Measurements from ENCODE around the gene KAZN. TPM values are rescaled to one million over a fixed set of nuclear protein-coding genes. Genes with fewer than 3 reads are reported as not detected.

KAZN gene
- total and polyA plus RNA-seq, 2 of the 8 experiments (the other 6 are each of a cell fraction or from before 2014, with no cell fraction given), result 3.7 to 11.8 TPM

- Histone ChIP-seq H3K36me3 (ENCODE audit: control insufficient read depth in 2 of 4, insufficient read depth in 4 of 4, low read length in 3 of 4) (no peaks in the 10 kb centered on the region), H3K23ac (ENCODE audit: insufficient read length) (no peak overlapping the region), H2BK15ac (ENCODE audit: low read length) (no peak overlapping the region), H4K91ac (replicated peaks; ENCODE audit: insufficient read length, low read length) (peak overlapping the region; percentile 69), H3K9ac (replicated peaks in 1 of 4; ENCODE audit: extremely low read depth in 1 of 4, low read depth in 3 of 4, low read length in 3 of 4) (no peak overlapping the region), H2BK20ac (ENCODE audit: low read length) (no peak overlapping the region), H2BK5ac (ENCODE audit: low read depth, low read length) (0 out of 2 replicates have a peak overlapping the region, but pooled peaks have one; percentile 49), H3K27me3 (replicated peaks in 1 of 4; ENCODE audit: control insufficient read depth in 3 of 4, extremely low read depth in 1 of 4, insufficient read depth in 3 of 4, low read length in 3 of 4) (no peaks in the 10 kb centered on the region), H3K4me2 (ENCODE audit: insufficient read depth in 1 of 2, low read depth in 2 of 2, low read length in 2 of 2) (no peak overlapping the region), H3K4me1 (replicated peaks in 1 of 4; ENCODE audit: control insufficient read depth in 3 of 4, insufficient read depth in 4 of 4, low read length in 3 of 4) (peaks cover 0 to 8% (median 2%) of the 10 kb centered on the region in 4 experiments; a peak in 6 of 7 replicates), H4K20me1 (replicated peaks in 1 of 2; ENCODE audit: control insufficient read depth in 1 of 2, insufficient read depth in 2 of 2, low read length in 2 of 2) (no peaks in the 10 kb centered on the region), H3K4ac (replicated peaks; ENCODE audit: insufficient read length, low read depth, low read length) (no peak overlapping the region), H3K9me3 (ENCODE audit: insufficient read depth in 2 of 2, low read depth in 1 of 2, low read length in 1 of 2) (no peaks in the 10 kb centered on the region), H2AK5ac (ENCODE audit: low read depth, low read length) (no peak overlapping the region), H3K14ac (ENCODE audit: insufficient read length) (no peak overlapping the region), H3K79me2 (ENCODE audit: control insufficient read depth in 1 of 2, insufficient read depth in 2 of 2, low read length in 2 of 2) (no peaks in the 10 kb centered on the region), H2AFZ (ENCODE audit: low read length) (no peak overlapping the region), H3K23me2 (ENCODE audit: low read depth, low read length) (no peaks in the 10 kb centered on the region; the same call in 1 of the 2 replicates), H3K4me3 (ENCODE audit: extremely low read depth in 1 of 4, insufficient read depth in 2 of 4, low read depth in 3 of 4, low read length in 4 of 4) (no peak overlapping the region), H2BK12ac (ENCODE audit: low read depth, low read length) (no peak overlapping the region), H3K79me1 (ENCODE audit: low read depth, low read length) (no peaks in the 10 kb centered on the region; the same call in 1 of the 2 replicates), H4K5ac (ENCODE audit: insufficient read length, low read depth, low read length) (no peak overlapping the region), H3K18ac (ENCODE audit: extremely low read depth, low read length) (no peak overlapping the region), H4K8ac (ENCODE audit: extremely low read depth, insufficient read depth, low read length) (peak overlapping the region; percentile 14; the same call in 1 of the 2 replicates), H3K56ac (replicated peaks; ENCODE audit: insufficient read length, low read depth, low read length) (no peak overlapping the region), H2BK120ac (replicated peaks; ENCODE audit: low read depth, low read length) (no peak overlapping the region), H3K27ac (ENCODE audit: low read depth, low read length) (no peak overlapping the region)
- DNase-seq (ENCODE audit: low read depth in 1 of 2, low spot score in 2 of 2) (no peak), FAIRE-seq (no peak)
- ChIA-PET CTCF (ENCODE audit: partially characterized antibody) (interaction anchor here (0.8 to 1.7 kb wide), 10 partner anchors 9 to 272 kb away, joined by 3 to 4 read pairs (median 3); no protein-coding TSS in a partner anchor), POLR2A (ENCODE audit: partially characterized antibody) (no interaction called here)
- 95% methylated on average over 10 of the region's 12 CpGs; no CpG with 5 or more reads in 1 of the 2 experiments for WGBS, 2 experiments (ENCODE audit: extremely low coverage in 1 of 2, insufficient coverage in 1 of 2, insufficient read length in 1 of 2, insufficient replicate concordance in 2 of 2, low coverage in 1 of 2, low lambda C conversion rate in 2 of 2, missing lambda C conversion rate in 1 of 2)
- TF ChIP-seq SIRT6 (IDR thresholded peaks at IDR 0.05; ENCODE audit: low read length) (no peak), EZH2 (IDR thresholded peaks at IDR 0.05; ENCODE audit: low read depth, low read length, severe bottlenecking) (no peak), JUND (IDR thresholded peaks at IDR 0.05; ENCODE audit: low read length) (no peak), EGR1 (IDR thresholded peaks at IDR 0.05; ENCODE audit: borderline replicate concordance, low read depth, low read length) (no peak), TEAD4 (IDR thresholded peaks at IDR 0.05; ENCODE audit: low read depth, low read length) (no peak), GABPA (IDR thresholded peaks at IDR 0.05; ENCODE audit: borderline replicate concordance, insufficient read depth, low read length) (no peak), RBBP5 (IDR thresholded peaks at IDR 0.05; ENCODE audit: borderline replicate concordance, low read depth, low read length) (no peak), POU5F1 (IDR thresholded peaks at IDR 0.05; ENCODE audit: low read depth, low read length) (no peak), CHD1 (IDR thresholded peaks at IDR 0.05; ENCODE audit: low read depth, low read length) (no peak), TBP (IDR thresholded peaks at IDR 0.05; ENCODE audit: low read depth, low read length) (no peak), BCL11A (IDR thresholded peaks at IDR 0.05; ENCODE audit: low read depth in 2 of 2, low read length in 2 of 2) (no peak), SRF (IDR thresholded peaks at IDR 0.05; ENCODE audit: low read depth, low read length) (no peak), BACH1 (IDR thresholded peaks at IDR 0.05; ENCODE audit: low read length) (no peak), SIN3A (conservative IDR thresholded peaks at IDR 0.05 in 1 of 2, IDR thresholded peaks at IDR 0.05 in 1 of 2; ENCODE audit: low read depth in 1 of 2, low read length in 2 of 2) (no peak), GTF2F1 (IDR thresholded peaks at IDR 0.05; ENCODE audit: borderline replicate concordance, low read depth, low read length) (no peak)
Observed at GRCh38 chr1:15007842-15008241, 409.4 kb downstream of the KAZN start.
